ENCODE data around the gene LRMDA. TPM values are rescaled to one million over a fixed set of nuclear protein-coding genes. Genes with fewer than 3 reads are reported as not detected.

Gene LRMDA
- total RNA-seq, 1 experiment from 2014 or later, result 1.2 TPM

DNA sequence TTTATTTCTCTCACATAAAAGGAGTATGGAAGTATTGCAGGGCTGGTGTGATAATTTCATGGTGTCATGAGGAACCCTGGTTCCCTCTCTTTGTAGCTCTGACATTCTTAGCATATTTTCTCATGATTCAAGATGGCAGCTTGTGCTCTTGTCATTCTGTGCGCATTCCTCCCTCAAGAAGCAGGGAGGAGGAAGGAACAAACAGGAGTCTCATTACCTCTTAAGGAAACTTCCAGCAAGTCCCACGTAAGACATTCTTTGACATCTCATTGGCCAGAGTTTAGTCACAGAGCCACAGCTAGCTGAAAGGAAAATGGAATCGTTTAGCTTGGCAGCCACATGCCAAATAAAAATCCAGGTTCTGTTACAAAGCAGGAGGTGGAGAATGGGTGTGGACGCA lies 546.8 kb downstream of the LRMDA start:
- Histone ChIP-seq H3K27me3 (ENCODE audit: low read length) (peaks cover 36% of the 10 kb centered on the region), H4K20me1 (ENCODE audit: low read length) (no peaks in the 10 kb centered on the region), H3K9me3 (ENCODE audit: low read length) (no peaks in the 10 kb centered on the region), H3K4me2 (ENCODE audit: low read length) (no peak overlapping the region), H3K9me2 (replicated peaks; ENCODE audit: low read length) (0 out of 2 replicates have a peak, but pooled peaks cover 4% of the 10 kb centered on the region), H3K4me1 (ENCODE audit: insufficient read depth, low read length) (peaks cover 7% of the 10 kb centered on the region; the same call in 1 of the 2 replicates), H3F3A (ENCODE audit: low read length, unreplicated experiment) (no peaks in the 10 kb centered on the region), H3K9ac (ENCODE audit: low read length) (no peak overlapping the region), H3K27ac (ENCODE audit: low read length) (no peak overlapping the region), H2AFZ (ENCODE audit: low read length) (peak overlapping the region; percentile 3; the same call in 1 of the 2 replicates), H3K79me2 (ENCODE audit: low read length) (no peaks in the 10 kb centered on the region), H3K36me3 (ENCODE audit: low read depth, low read length) (no peaks in the 10 kb centered on the region), H3K4me3 (ENCODE audit: low read length) (no peak overlapping the region)
- intact Hi-C loops (cut with micrococcal nuclease), result no loop called here
- DNase-seq, result peak; percentile 79
- no peak for ATAC-seq
- TF ChIP-seq EZH2phosphoT487 (IDR thresholded peaks at IDR 0.05; ENCODE audit: borderline replicate concordance, low read length) (no peak), EZH2 (IDR thresholded peaks at IDR 0.05; ENCODE audit: low read length, unreplicated experiment) (no peak)
- TF ChIP-seq, protein P1, sequence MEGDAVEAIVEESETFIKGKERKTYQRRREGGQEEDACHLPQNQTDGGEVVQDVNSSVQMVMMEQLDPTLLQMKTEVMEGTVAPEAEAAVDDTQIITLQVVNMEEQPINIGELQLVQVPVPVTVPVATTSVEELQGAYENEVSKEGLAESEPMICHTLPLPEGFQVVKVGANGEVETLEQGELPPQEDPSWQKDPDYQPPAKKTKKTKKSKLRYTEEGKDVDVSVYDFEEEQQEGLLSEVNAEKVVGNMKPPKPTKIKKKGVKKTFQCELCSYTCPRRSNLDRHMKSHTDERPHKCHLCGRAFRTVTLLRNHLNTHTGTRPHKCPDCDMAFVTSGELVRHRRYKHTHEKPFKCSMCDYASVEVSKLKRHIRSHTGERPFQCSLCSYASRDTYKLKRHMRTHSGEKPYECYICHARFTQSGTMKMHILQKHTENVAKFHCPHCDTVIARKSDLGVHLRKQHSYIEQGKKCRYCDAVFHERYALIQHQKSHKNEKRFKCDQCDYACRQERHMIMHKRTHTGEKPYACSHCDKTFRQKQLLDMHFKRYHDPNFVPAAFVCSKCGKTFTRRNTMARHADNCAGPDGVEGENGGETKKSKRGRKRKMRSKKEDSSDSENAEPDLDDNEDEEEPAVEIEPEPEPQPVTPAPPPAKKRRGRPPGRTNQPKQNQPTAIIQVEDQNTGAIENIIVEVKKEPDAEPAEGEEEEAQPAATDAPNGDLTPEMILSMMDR (conservative IDR thresholded peaks at IDR 0.05; ENCODE audit: low read depth, low read length), result no peak
- no TSS peak for BruUV-seq (replicated peaks)
- ChIA-PET CTCF (interaction anchor here (0.6 kb wide), 1 partner anchor 84 kb away, joined by 3 read pairs; no protein-coding TSS in a partner anchor), POLR2A (ENCODE audit: unreplicated experiment) (interaction anchor here (0.6 kb wide), 1 partner anchor 381 kb away, joined by 3 read pairs; no protein-coding TSS in a partner anchor)

DNA sequence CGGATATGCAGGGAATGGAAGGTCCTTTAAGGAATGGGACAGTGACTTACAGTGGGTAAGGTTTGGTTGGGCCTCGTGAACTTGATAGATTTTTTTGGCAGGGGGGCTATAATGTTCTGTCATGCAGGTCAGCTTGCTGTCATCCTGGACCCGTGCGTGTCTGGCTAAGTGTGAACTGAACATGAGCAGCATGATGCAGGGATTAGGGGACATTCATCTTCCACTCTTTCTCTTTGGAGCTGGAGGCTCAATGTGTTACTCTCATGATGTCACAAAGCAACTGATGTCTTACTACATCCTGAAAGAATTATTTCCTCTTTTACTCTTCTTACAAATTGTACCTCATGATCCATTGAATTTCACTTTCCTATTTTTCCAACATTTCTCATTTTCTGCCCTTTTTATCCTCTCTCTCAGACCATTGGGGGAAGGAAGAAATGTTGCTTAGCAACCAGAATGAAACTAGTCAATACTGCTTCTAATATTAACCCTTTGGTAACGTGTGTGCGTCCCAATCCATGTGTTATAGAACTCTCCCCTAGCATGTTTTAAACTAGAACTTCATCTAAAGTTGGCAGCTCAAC lies 549.1 kb downstream of the LRMDA start:
- H2AFZ ChIP-seq (ENCODE audit: low read length), result no peak overlapping the region
- BruUV-seq (replicated peaks), result no TSS peak
- DNase-seq, result no peak
- no peaks in the 10 kb centered on the region for H4K20me1 ChIP-seq (ENCODE audit: low read length)
- no peak overlapping the region for H3K9ac ChIP-seq (ENCODE audit: low read length)
- H3K79me2 ChIP-seq (ENCODE audit: low read length), result no peaks in the 10 kb centered on the region
- peaks cover 36% of the 10 kb centered on the region for H3K27me3 ChIP-seq (ENCODE audit: low read length)
- 0 out of 2 replicates have a peak, but pooled peaks cover 6% of the 10 kb centered on the region for H3K9me2 ChIP-seq (replicated peaks; ENCODE audit: low read length)
- no peak for ATAC-seq
- intact Hi-C loops (cut with micrococcal nuclease), result no loop called here
- no peak overlapping the region for H3K27ac ChIP-seq (ENCODE audit: low read length)
- no peak overlapping the region for H3K4me2 ChIP-seq (ENCODE audit: low read length)
- TF ChIP-seq EZH2 (IDR thresholded peaks at IDR 0.05; ENCODE audit: low read length, unreplicated experiment), result no peak
- TF ChIP-seq EZH2phosphoT487 (IDR thresholded peaks at IDR 0.05; ENCODE audit: borderline replicate concordance, low read length), result no peak
- TF ChIP-seq, protein P1 (conservative IDR thresholded peaks at IDR 0.05; ENCODE audit: low read depth, low read length), result no peak
- H3F3A ChIP-seq (ENCODE audit: low read length, unreplicated experiment), result no peaks in the 10 kb centered on the region
- CTCF ChIA-PET, result no interaction called here
- POLR2A ChIA-PET (ENCODE audit: unreplicated experiment), result no interaction called here
- H3K9me3 ChIP-seq (ENCODE audit: low read length), result no peaks in the 10 kb centered on the region
- no peak overlapping the region for H3K4me3 ChIP-seq (ENCODE audit: low read length)
- no peaks in the 10 kb centered on the region for H3K36me3 ChIP-seq (ENCODE audit: low read depth, low read length)
- H3K4me1 ChIP-seq (ENCODE audit: insufficient read depth, low read length), result no peaks in the 10 kb centered on the region; the same call in 1 of the 2 replicates
